K562 (cell line): Measurements from ENCODE around the gene SUSD3. TPM values are rescaled to one million over a fixed set of nuclear protein-coding genes. Genes with fewer than 3 reads are reported as not detected.

Experiments used
- CHD4 ChIP-seq: fragments of 200-600 bp; sonication (generic); IDR thresholded peaks from 3 replicates; pipeline ENCODE4 v1.6.1; 2012; ENCODE audit warnings: low read depth, mild to moderate bottlenecking, mixed read lengths, low read length, inconsistent platforms; ENCODE audit not compliant: insufficient read depth, insufficient replicate concordance, poor library complexity, severe bottlenecking
- E2F4 ChIP-seq: sonication (generic); formaldehyde crosslinking; IDR thresholded peaks from 2 replicates; pipeline ENCODE4 v1.8.0; 2022; ENCODE audit warnings: mild to moderate bottlenecking, low read depth, missing genetic modification reagents
- ELK3 ChIP-seq: fragments of 450-650 bp; formaldehyde crosslinking; IDR thresholded peaks from 2 replicates; pipeline ENCODE4 v1.4.0; 2020; ENCODE audit warnings: mild to moderate bottlenecking
- ETV1 ChIP-seq: fragments of 450-650 bp; conservative IDR thresholded peaks from 2 replicates; pipeline ENCODE4 v1.6.1; 2016; ENCODE audit warnings: missing genetic modification characterization, control low read depth, low read depth, missing compliant biosample characterization
- FOXP4 ChIP-seq: sonication (generic); formaldehyde crosslinking; IDR thresholded peaks from 2 replicates; pipeline ENCODE4 v1.8.0; 2022; ENCODE audit warnings: mild to moderate bottlenecking, missing genetic modification reagents, borderline replicate concordance
- KLF16 ChIP-seq: IDR thresholded peaks from 2 replicates; pipeline ENCODE4 v1.6.1; 2016; ENCODE audit warnings: antibody characterized with exemption
- MED1 ChIP-seq: sonication (generic); formaldehyde crosslinking; IDR thresholded peaks from 2 replicates; pipeline ENCODE4 v1.8.1; 2023; ENCODE audit warnings: missing genetic modification reagents, borderline replicate concordance
- MLX ChIP-seq, 2 experiments: fragments of 450-650 bp in 1 of 2; sonication (generic) in 1 of 2; formaldehyde crosslinking; conservative IDR thresholded peaks; 2 replicates each; pipeline versions ENCODE4 v1.4.0 to v1.8.1; 2020 to 2022; ENCODE audit warnings: mild to moderate bottlenecking in 1 of 2, missing genetic modification reagents in 1 of 2
- NRF1 ChIP-seq, 2 experiments: fragments of 450-650 bp; IDR thresholded peaks in 1 of 2; conservative IDR thresholded peaks in 1 of 2; 2 replicates each; pipeline ENCODE4 v1.6.1; 2014; ENCODE audit warnings: mild to moderate bottlenecking in 2 of 2
- PML ChIP-seq: IDR thresholded peaks from 2 replicates; pipeline ENCODE4 v1.6.1; 2012; ENCODE audit warnings: low read length, inconsistent platforms
- RBM15 ChIP-seq: fragments of 200-400 bp; formaldehyde crosslinking; IDR thresholded peaks from 2 replicates; pipeline ENCODE4 v1.6.1; 2018; ENCODE audit warnings: mild to moderate bottlenecking, low read length, moderate library complexity; ENCODE audit not compliant: insufficient read depth
- SMAD2 ChIP-seq: fragments of 150-350 bp; IDR thresholded peaks from 2 replicates; pipeline ENCODE4 v1.6.1; 2014; ENCODE audit warnings: low read depth, mild to moderate bottlenecking, low read length
- TCF3 ChIP-seq: sonication (generic); formaldehyde crosslinking; IDR thresholded peaks from 2 replicates; pipeline ENCODE4 v1.4.0; 2020; ENCODE audit warnings: mild to moderate bottlenecking, missing genetic modification reagents
- VEZF1 ChIP-seq: fragments of 200-800 bp; sonication (Bioruptor generic); IDR thresholded peaks from 2 replicates; pipeline ENCODE4 v1.6.1; 2017; ENCODE audit warnings: missing genetic modification characterization, missing compliant biosample characterization
- ZC3H11A ChIP-seq: IDR thresholded peaks from 2 replicates; pipeline ENCODE4 v1.6.1; 2012; ENCODE audit warnings: low read depth, low read length, improper control_type of control experiment
- ZHX1 ChIP-seq: fragments of 150-350 bp; conservative IDR thresholded peaks from 2 replicates; pipeline ENCODE4 v1.6.1; 2014; ENCODE audit warnings: low read length
- ZKSCAN3 ChIP-seq: fragments of 250-450 bp; sonication (Bioruptor Pico); IDR thresholded peaks from 2 replicates; pipeline ENCODE4 v1.4.0; 2020
- polyA plus RNA-seq, 8 experiments: library from polyadenylated mRNA; depleted of rRNA in 4 of 8; stranded (reverse) in 5 of 8; unstranded in 3 of 8; fragments of >200 nt; fragmentation: Nextera tagmentation in 2 of 8; fragmentation: Illumina TruSeq in 1 of 8; extraction: Ambion mirVana in 2 of 8; extraction: Trizol in 1 of 8; gene quantifications; 2 replicates each; pipeline versions ENCODE4 v1.2.1 to v1.2.3, GENCODE V29; 2011 to 2014; ENCODE audit warnings: inconsistent platforms in 1 of 8, missing spikeins in 1 of 8
- total RNA-seq, 7 experiments: library from RNA; depleted of rRNA in 6 of 7; stranded (reverse); fragments of >200 nt in 6 of 7; fragmentation: Illumina TruSeq in 2 of 7; extraction: Trizol in 2 of 7; gene quantifications; 2 replicates each; pipeline versions ENCODE4 v1.2.1 to v1.2.3, GENCODE V29; 2011 to 2021; ENCODE audit warnings: low replicate concordance in 1 of 7

SUSD3 gene
- total and polyA plus RNA-seq, 9 of the 15 experiments (the other 6 are each of a cell fraction or from before 2014, with no cell fraction given), result 1.3 to 21.7 (median 11.4) TPM

- TF ChIP-seq ZHX1, result no peak
- no peak for TF ChIP-seq ZKSCAN3 (CRISPR knock-in tag)
- no peak for TF ChIP-seq CHD4
- TF ChIP-seq PML, result peak; percentile 33; the same call in 1 of the 2 replicates
- TF ChIP-seq FOXP4 (CRISPR knock-in tag), result peak; percentile 18; the same call in 1 of the 2 replicates
- TF ChIP-seq ZC3H11A, result no peak
- TF ChIP-seq MED1, result no peak
- TF ChIP-seq E2F4 (CRISPR knock-in tag), result no peak
- 0 out of 2 replicates have a peak, but pooled peaks have one; percentile 25 for TF ChIP-seq TCF3 (CRISPR knock-in tag)
- no peak for TF ChIP-seq SMAD2
- TF ChIP-seq RBM15, result no peak
- TF ChIP-seq NRF1 (conservative IDR thresholded peaks at IDR 0.05 in 1 of 2, IDR thresholded peaks at IDR 0.05 in 1 of 2), result peak; percentile 5 to 43; a peak in 1 of 4 replicates
- no peak for TF ChIP-seq MLX (CRISPR knock-in tag; conservative IDR thresholded peaks at IDR 0.05)
- TF ChIP-seq ELK3 (CRISPR knock-in tag), result no peak
- no peak for TF ChIP-seq ETV1 (tag)
- no peak for TF ChIP-seq KLF16
- no peak; the same call in none of the 2 replicates for TF ChIP-seq VEZF1 (CRISPR knock-in tag)
Measured at GRCh38 chr9:93134015-93134739, 75.7 kb downstream of the SUSD3 start, which contains the start of gene NINJ1 (continued).
